ENCODE measurements around the gene LRRC53. TPM values are rescaled to one million over a fixed set of nuclear protein-coding genes. Genes with fewer than 3 reads are reported as not detected.

The LRRC53 gene
- total and polyA plus RNA-seq, 9 of the 15 experiments (the other 6 are each of a cell fraction or from before 2014, with no cell fraction given) = not detected

GRCh38 chr1:74502432-74502831, 10.0 kb downstream of the LRRC53 start (continued):
- peak; percentile 81 for TF ChIP-seq REST (IDR thresholded peaks at IDR 0.05; ENCODE audit: borderline replicate concordance)
- TF ChIP-seq REST (CRISPR knock-in tag; IDR thresholded peaks at IDR 0.05; ENCODE audit: low read depth) = peak; percentile 83
- TF ChIP-seq POLR2A (conservative IDR thresholded peaks at IDR 0.05) = no peak

DNA sequence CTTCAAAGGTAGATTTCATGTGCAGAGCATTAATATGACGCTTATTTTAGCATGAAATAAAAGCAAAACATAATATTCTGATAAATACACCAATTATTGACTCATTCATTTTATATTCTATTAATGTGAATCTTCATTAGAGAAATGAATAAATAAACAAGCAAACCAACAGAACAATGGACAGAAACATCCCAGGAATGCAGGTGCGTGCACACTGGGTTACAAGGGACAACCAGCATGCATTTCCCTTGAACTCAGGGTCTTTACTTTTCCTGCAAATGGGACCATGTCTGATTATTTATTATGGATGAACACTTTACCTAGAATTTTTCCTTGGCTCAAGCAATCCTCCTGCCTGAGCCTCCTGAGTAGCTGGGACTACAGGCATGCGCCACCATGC, 13.5 kb downstream of the LRRC53 start:
- no peaks in the 10 kb centered on the region for H3K9me3 ChIP-seq (replicated peaks; ENCODE audit: control insufficient read depth, insufficient read depth, low read depth, low read length)
- no peaks in the 10 kb centered on the region for H3K4me1 ChIP-seq (replicated peaks in 1 of 2; ENCODE audit: control insufficient read depth in 2 of 2, insufficient read depth in 2 of 2, low read length in 2 of 2)
- H3K9me1 ChIP-seq (ENCODE audit: control insufficient read depth, insufficient read depth, low read length) = no peaks in the 10 kb centered on the region
- in situ Hi-C loops (cut with MboI) (no loop called here), intact Hi-C loops (cut with micrococcal nuclease) (no loop called here)
- H3K9ac ChIP-seq (ENCODE audit: insufficient read depth in 1 of 2, low read depth in 2 of 2, low read length in 2 of 2) = no peak overlapping the region
- CTCF ChIA-PET (ENCODE audit: low intra/inter-chr PET ratio) = no interaction called here
- no peak for ATAC-seq
- H3K27me3 ChIP-seq (ENCODE audit: control insufficient read depth in 2 of 2, insufficient read depth in 2 of 2, low read length in 2 of 2) = no peaks in the 10 kb centered on the region
- H3K36me3 ChIP-seq (ENCODE audit: control insufficient read depth, insufficient read depth, low read length) = no peaks in the 10 kb centered on the region
- H3K79me2 ChIP-seq (ENCODE audit: control insufficient read depth, insufficient read depth, low read length) = no peaks in the 10 kb centered on the region
- POLR2A ChIA-PET = no interaction called here
- BruUV-seq (replicated peaks) = no TSS peak
- no peak overlapping the region for H2AFZ ChIP-seq (ENCODE audit: low read depth, low read length)
- WGBS (ENCODE audit: insufficient coverage, low coverage, missing lambda C conversion rate) = 2% methylated on average over 3 of the region's 3 CpGs
- no peak overlapping the region for H3K4me3 ChIP-seq
- H4K20me1 ChIP-seq (replicated peaks; ENCODE audit: control insufficient read depth, insufficient read depth, low read length) = no peaks in the 10 kb centered on the region
- FAIRE-seq = no peak
- TF ChIP-seq DIDO1 (tag; IDR thresholded peaks at IDR 0.05; ENCODE audit: low read depth) (no peak), LCOR (CRISPR knock-in tag; IDR thresholded peaks at IDR 0.05) (no peak), PHB (CRISPR knock-in tag; IDR thresholded peaks at IDR 0.05) (no peak)
- TF ChIP-seq, protein P1, sequence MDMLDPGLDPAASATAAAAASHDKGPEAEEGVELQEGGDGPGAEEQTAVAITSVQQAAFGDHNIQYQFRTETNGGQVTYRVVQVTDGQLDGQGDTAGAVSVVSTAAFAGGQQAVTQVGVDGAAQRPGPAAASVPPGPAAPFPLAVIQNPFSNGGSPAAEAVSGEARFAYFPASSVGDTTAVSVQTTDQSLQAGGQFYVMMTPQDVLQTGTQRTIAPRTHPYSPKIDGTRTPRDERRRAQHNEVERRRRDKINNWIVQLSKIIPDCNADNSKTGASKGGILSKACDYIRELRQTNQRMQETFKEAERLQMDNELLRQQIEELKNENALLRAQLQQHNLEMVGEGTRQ (CRISPR knock-in tag; IDR thresholded peaks at IDR 0.05) = no peak
- TF ChIP-seq, protein P2, sequence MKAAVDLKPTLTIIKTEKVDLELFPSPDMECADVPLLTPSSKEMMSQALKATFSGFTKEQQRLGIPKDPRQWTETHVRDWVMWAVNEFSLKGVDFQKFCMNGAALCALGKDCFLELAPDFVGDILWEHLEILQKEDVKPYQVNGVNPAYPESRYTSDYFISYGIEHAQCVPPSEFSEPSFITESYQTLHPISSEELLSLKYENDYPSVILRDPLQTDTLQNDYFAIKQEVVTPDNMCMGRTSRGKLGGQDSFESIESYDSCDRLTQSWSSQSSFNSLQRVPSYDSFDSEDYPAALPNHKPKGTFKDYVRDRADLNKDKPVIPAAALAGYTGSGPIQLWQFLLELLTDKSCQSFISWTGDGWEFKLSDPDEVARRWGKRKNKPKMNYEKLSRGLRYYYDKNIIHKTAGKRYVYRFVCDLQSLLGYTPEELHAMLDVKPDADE (conservative IDR thresholded peaks at IDR 0.05; ENCODE audit: control insufficient read depth, low read depth, low read length) = no peak
- TF ChIP-seq, protein P3, sequence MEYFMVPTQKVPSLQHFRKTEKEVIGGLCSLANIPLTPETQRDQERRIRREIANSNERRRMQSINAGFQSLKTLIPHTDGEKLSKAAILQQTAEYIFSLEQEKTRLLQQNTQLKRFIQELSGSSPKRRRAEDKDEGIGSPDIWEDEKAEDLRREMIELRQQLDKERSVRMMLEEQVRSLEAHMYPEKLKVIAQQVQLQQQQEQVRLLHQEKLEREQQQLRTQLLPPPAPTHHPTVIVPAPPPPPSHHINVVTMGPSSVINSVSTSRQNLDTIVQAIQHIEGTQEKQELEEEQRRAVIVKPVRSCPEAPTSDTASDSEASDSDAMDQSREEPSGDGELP (CRISPR knock-in tag; IDR thresholded peaks at IDR 0.05; ENCODE audit: borderline replicate concordance) = no peak
- TF ChIP-seq, protein P4, sequence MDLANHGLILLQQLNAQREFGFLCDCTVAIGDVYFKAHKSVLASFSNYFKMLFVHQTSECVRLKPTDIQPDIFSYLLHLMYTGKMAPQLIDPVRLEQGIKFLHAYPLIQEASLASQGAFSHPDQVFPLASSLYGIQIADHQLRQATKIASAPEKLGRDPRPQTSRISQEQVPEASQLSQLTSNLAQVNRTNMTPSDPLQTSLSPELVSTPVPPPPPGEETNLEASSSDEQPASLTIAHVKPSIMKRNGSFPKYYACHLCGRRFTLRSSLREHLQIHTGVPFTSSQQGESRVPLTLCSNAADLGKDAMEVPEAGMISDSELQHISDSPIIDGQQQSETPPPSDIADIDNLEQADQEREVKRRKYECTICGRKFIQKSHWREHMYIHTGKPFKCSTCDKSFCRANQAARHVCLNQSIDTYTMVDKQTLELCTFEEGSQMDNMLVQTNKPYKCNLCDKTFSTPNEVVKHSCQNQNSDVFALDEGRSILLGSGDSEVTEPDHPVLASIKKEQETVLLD (IDR thresholded peaks at IDR 0.05) = no peak
- no peak overlapping the region for H3K27ac ChIP-seq (ENCODE audit: extremely low read depth, low read depth, low read length)
- DNase-seq (ENCODE audit: extremely low read depth in 1 of 4, low spot score in 3 of 4) = no peak
- no peak overlapping the region for H3K4me2 ChIP-seq (ENCODE audit: insufficient read depth, low read length)
